ENCODE measurements around the gene MEAF6. TPM values are rescaled to one million over a fixed set of nuclear protein-coding genes. Genes with fewer than 3 reads are reported as not detected.

Gene MEAF6
- total RNA-seq, 4 donors from 2014 or later = 55.2 to 100 (median 78.3) TPM

GRCh38 chr1:37479255-37480124, 35.1 kb downstream of the MEAF6 start:
- DNase-seq (ENCODE audit: extremely low spot score) = peak; percentile 96
- H3K36me3 ChIP-seq = peaks cover 39 to 68% (median 61%) of the 10 kb centered on the region in 4 donors
- no peaks in the 10 kb centered on the region for H3K9me3 ChIP-seq
- H3K27me3 ChIP-seq = no peaks in the 10 kb centered on the region
- peak overlapping the region; percentile 97 to 99 (median 98) for H3K27ac ChIP-seq (replicated peaks in 1 of 4)
- intact Hi-C loops (cut with DNase I) = no loop called here
- peak overlapping the region; percentile 36 to 91 (median 50) for H3K4me3 ChIP-seq
- TF ChIP-seq CTCF (IDR thresholded peaks at IDR 0.05) (no peak), POLR2AphosphoS5 (IDR thresholded peaks at IDR 0.05) (peak; percentile 83 to 94), EP300 (IDR thresholded peaks at IDR 0.05) (no peak), POLR2A (IDR thresholded peaks at IDR 0.05; ENCODE audit: low read depth) (peak; percentile 69)
- H3K4me1 ChIP-seq = peaks cover 54 to 78% (median 68%) of the 10 kb centered on the region in 4 donors
- 19% methylated on average over 12 of the region's 22 CpGs for WGBS

- Histone ChIP-seq H3K27ac (replicated peaks in 1 of 4) (peak overlapping the region; percentile 97 to 99 (median 98)), H3K4me1 (peaks cover 57 to 75% (median 65%) of the 10 kb centered on the region in 4 donors), H3K36me3 (peaks cover 36 to 62% (median 54%) of the 10 kb centered on the region in 4 donors), H3K27me3 (no peaks in the 10 kb centered on the region), H3K4me3 (peak overlapping the region; percentile 36 to 91 (median 50)), H3K9me3 (no peaks in the 10 kb centered on the region)
- 25% methylated on average over 3 of the region's 3 CpGs for WGBS
- DNase-seq (ENCODE audit: extremely low spot score) = no peak
- TF ChIP-seq CTCF (IDR thresholded peaks at IDR 0.05) (no peak), EP300 (IDR thresholded peaks at IDR 0.05) (no peak), POLR2A (IDR thresholded peaks at IDR 0.05; ENCODE audit: low read depth) (no peak), POLR2AphosphoS5 (IDR thresholded peaks at IDR 0.05) (no peak)
- intact Hi-C loops (cut with DNase I) = no loop called here
These were observed 35.7 kb downstream of the MEAF6 start for GRCh38 chr1:37478890-37479254.

GRCh38 chr1:37478451-37478881, 36.1 kb downstream of the MEAF6 start:
- peak overlapping the region; percentile 36 to 91 (median 50) for H3K4me3 ChIP-seq
- peaks cover 61 to 79% (median 68%) of the 10 kb centered on the region in 4 donors for H3K4me1 ChIP-seq
- no peaks in the 10 kb centered on the region for H3K9me3 ChIP-seq
- H3K36me3 ChIP-seq = peaks cover 32 to 58% (median 50%) of the 10 kb centered on the region in 4 donors
- no peaks in the 10 kb centered on the region for H3K27me3 ChIP-seq
- intact Hi-C loops (cut with DNase I) = no loop called here
- TF ChIP-seq CTCF (IDR thresholded peaks at IDR 0.05) = no peak
- no peak for TF ChIP-seq POLR2AphosphoS5 (IDR thresholded peaks at IDR 0.05)
- no peak for TF ChIP-seq EP300 (IDR thresholded peaks at IDR 0.05)
- TF ChIP-seq POLR2A (IDR thresholded peaks at IDR 0.05; ENCODE audit: low read depth) = no peak
- WGBS = 80% methylated on average over 8 of the region's 8 CpGs
- DNase-seq (ENCODE audit: extremely low spot score) = no peak
- H3K27ac ChIP-seq (replicated peaks in 1 of 4) = peak overlapping the region; percentile 97 to 99 (median 98)

- H3K4me1 ChIP-seq = peaks cover 66 to 84% (median 73%) of the 10 kb centered on the region in 4 donors
- 96% methylated on average over 5 of the region's 5 CpGs for WGBS
- no peak for TF ChIP-seq CTCF (IDR thresholded peaks at IDR 0.05)
- no peak for TF ChIP-seq POLR2A (IDR thresholded peaks at IDR 0.05; ENCODE audit: low read depth)
- no peak for TF ChIP-seq EP300 (IDR thresholded peaks at IDR 0.05)
- TF ChIP-seq POLR2AphosphoS5 (IDR thresholded peaks at IDR 0.05) = no peak
- no peak for DNase-seq (ENCODE audit: extremely low spot score)
- intact Hi-C loops (cut with DNase I) = no loop called here
- H3K9me3 ChIP-seq = no peaks in the 10 kb centered on the region
- peak overlapping the region; percentile 86 to 92 (median 92) for H3K4me3 ChIP-seq
- H3K36me3 ChIP-seq = peaks cover 27 to 53% (median 45%) of the 10 kb centered on the region in 4 donors
- peak overlapping the region; percentile 97 to 99 (median 98) for H3K27ac ChIP-seq (replicated peaks in 1 of 4)
- H3K27me3 ChIP-seq = no peaks in the 10 kb centered on the region
These were observed 36.6 kb downstream of the MEAF6 start for GRCh38 chr1:37477946-37478345.
